Middle frontal gyrus (tissue), 1 donor: Measurements from ENCODE around the gene GPR171.
A peak's percentile ranks its signal among the peaks of the same experiment; 100 is the strongest.
"Not testable (repeated sequence)": the region's sequence is repeated elsewhere in the genome, so short reads cannot be mapped to it uniquely, and the experiment has no call there.

Experiments
- DNase-seq: peaks from one replicate; pipeline ENCODE4 v3.0.0-alpha.2; 2015; ENCODE audit warnings: low spot score; ENCODE audit errors: extremely low spot score

The GPR171 gene, protein sequence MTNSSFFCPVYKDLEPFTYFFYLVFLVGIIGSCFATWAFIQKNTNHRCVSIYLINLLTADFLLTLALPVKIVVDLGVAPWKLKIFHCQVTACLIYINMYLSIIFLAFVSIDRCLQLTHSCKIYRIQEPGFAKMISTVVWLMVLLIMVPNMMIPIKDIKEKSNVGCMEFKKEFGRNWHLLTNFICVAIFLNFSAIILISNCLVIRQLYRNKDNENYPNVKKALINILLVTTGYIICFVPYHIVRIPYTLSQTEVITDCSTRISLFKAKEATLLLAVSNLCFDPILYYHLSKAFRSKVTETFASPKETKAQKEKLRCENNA

GRCh38 chr3:151203051-151203420, at the start of gene GPR171:
GPR171 (minus strand) TSS chr3:151203216; CDS start chr3:151199386, 3,830 bp downstream.
- no peak for DNase-seq

GRCh38 chr3:151248772-151249337, 45.8 kb upstream of the GPR171 start:
- DNase-seq, result no peak

- not testable (repeated sequence) for DNase-seq
These were observed 39.0 kb upstream of the GPR171 start for GRCh38 chr3:151242006-151242405.

DNA sequence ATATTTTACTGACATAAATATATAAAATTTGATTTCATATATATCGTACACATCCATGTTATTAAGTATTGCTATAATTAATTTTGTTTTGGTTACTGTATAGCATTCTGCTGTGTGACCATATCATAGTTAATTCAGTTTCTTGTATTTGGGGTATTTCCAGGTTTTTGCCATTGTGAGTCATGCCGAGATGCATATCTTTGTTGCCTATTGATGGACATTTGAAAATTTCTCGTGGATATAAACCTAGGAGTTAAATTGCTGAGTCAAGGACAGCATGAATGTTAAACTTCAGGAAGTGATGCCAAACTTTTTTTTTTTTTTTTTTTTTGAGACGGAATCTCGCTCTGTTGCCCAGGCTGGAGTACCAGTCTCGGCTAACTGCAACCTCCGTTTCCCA, 33.7 kb upstream of the GPR171 start:
- DNase-seq, result no peak

GRCh38 chr3:151236316-151236715, 33.3 kb upstream of the GPR171 start:
- no peak for DNase-seq

DNA sequence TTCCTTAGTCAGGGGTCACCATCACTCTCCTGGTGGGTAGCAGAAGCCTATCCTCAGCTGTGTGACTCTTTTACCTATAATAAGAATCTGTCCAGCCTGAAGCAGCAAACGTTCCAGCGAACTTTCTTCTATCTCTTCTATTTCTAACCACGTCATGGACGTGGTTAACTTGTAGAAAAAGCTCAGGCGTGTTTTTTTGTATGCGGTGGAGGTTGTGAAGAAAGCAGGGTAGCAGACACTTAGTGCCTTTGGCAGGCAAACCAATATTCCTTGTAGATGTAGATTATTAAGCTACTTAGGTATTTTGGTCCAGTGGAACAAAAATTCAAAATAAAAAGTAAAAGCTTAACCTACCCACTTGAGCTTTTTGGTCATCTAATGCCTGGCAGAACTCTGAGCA, 31.8 kb upstream of the GPR171 start:
- DNase-seq, result no peak

DNA sequence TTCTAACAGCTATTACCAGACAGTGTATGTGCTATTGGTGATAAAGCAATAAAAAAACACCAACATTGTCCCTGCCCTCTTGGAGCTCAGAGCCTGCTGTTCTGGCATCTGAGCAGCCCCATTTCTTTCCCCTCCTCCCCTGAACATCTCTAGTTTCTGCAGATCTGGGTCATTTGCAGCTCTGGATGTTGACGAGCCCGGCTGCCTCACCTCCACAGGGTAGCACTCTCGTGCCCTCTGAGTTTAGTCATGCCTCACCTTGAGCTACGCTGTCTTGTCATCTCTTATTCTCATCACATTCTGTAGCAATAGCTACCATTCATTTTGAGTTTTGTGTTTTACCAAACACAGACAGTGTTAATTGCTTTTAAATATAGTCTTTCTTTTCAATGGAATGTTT, 30.0 kb upstream of the GPR171 start:
- DNase-seq, result no peak

GRCh38 chr3:151232403-151232802, 29.4 kb upstream of the GPR171 start:
- DNase-seq, result not testable (repeated sequence)

GRCh38 chr3:151230646-151231045, 27.6 kb upstream of the GPR171 start:
- DNase-seq, result no peak

DNA sequence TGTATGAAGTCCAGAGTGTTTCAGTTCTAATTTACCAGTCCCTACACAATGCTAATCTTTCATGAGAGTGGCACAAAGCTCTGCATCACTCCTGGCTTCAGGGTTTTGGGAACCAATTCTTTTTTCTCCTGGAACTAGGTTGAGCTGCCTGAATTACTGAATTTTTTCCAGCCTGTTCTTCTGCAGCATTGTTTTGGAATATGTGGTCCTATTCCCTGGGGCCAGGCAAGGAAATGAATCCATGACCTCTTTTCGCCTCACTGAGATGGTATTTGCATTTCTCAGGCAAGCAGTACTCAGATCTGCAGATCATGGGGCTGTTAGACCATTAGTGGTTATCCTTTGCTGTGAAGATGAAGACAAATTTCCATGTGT, 25.6 kb upstream of the GPR171 start:
- DNase-seq, result no peak

DNA sequence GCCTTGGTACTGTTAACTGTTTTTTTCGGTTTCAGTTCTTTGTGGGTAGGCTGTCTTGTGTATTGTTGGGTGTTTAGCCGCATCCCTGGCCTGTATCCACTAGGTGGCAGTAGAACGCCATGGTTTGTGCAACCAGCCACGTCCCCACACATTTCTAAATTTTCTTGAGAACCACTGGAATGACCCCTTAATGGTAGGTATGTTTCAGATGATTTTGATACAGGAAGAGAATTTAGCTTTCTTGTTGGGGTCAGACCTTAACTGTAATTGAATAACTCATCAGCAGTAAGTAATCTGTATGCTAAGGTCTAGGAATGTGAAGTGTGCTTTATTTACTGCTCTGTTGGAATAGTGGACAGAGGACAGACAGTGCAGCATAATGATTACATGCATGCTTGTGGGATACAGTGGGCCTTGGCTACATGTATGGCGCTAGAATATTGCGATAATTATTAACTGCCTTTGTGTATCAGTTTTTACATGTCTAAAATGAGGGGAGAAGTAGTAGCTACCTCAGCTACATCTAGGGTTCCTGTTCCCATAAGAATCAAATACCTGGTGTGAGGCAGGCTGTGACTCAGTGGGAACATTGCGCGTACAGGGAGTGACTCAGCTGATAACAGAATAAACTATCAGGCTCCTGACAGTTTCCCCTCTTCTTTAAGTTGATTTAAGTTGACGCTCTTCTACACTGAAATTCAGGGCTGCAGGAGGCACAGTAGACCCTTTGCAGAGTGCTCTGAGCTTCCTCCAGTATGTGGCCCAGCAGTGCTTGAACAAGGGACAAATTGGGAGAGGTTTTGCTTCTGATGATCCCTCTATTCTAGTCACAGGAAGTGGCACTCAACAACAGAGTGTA, 25.0 kb upstream of the GPR171 start:
- DNase-seq, result peak; percentile 48

DNA sequence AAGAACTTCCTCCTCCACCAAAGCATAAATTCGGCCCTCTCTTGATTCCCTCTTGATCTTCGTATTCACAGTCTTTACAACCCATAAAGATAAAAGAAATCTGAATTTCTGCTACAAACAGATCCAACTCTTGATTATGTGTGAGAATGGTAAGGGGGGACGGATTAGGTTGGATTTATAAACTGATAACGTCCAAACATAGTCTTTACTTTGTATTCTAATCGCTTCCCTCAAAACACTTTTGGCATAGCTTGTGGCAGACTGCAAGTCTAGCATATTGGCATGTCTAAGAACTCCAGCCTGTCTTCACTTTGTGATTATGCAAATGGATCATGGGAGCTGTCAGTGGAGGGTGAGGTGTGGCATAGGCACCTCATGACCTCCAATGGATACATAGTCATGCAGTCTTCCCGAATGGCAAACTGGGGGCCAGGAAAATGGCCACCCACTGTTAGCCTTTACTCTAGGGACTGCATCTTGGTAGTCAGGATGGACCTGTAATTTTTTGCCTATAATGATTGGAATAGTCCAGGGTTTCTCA, 24.3 kb upstream of the GPR171 start:
- no peak for DNase-seq

- no peak for DNase-seq
These were observed 23.8 kb upstream of the GPR171 start for GRCh38 chr3:151226825-151227224.

- no peak for DNase-seq
These were observed 23.1 kb upstream of the GPR171 start for GRCh38 chr3:151226088-151226563.

- no peak for DNase-seq
These were observed 22.3 kb upstream of the GPR171 start for GRCh38 chr3:151225040-151225975.

DNA sequence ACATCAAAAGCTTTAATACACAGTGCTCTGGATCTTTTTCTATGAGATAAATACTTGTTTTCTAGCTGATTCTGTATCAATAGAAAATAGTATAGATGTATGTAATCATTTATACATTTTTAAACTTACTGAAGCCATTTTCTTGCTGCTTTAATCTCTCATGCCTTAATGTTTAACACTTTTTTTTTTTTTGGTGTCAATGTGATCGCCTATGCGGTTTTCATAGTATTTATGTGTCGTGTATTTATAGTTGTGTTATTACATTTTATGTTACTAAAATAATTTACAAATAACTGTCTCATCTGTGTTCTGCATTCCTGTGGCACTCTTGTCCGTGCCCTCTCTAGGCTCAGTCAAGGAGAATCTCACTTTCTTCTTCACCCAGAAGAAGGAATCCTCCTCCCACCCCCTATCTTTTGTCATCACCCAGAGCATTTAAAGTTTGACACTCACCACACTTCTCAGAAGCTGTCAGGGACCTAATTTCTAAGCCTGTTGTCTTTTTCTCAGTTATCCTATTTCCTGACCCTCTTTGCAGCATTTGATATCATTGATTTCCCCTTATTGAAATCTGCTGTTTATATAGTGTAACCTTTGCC, 21.4 kb upstream of the GPR171 start:
- no peak for DNase-seq

DNA sequence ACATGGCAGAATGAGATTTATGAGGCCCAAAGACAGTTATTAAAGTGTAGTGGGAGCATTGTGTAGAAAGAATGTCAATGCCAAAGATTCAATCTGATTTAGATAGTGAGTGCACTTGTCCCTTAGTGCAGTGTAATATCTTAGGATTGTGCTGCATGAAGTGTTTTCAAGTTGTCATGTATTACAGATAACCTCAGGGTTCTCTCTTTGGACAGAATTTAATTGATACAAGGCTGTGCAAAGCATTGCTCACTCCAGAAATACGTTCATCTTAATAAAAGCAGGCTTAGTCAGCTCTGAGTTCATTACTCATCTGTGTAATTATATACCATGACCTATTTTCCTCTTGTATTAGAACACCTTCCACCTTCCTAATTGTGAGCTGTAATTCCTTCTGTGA, 16.0 kb upstream of the GPR171 start:
- no peak for DNase-seq

- DNase-seq, result no peak
These were observed 15.1 kb upstream of the GPR171 start for GRCh38 chr3:151218136-151218535.

DNA sequence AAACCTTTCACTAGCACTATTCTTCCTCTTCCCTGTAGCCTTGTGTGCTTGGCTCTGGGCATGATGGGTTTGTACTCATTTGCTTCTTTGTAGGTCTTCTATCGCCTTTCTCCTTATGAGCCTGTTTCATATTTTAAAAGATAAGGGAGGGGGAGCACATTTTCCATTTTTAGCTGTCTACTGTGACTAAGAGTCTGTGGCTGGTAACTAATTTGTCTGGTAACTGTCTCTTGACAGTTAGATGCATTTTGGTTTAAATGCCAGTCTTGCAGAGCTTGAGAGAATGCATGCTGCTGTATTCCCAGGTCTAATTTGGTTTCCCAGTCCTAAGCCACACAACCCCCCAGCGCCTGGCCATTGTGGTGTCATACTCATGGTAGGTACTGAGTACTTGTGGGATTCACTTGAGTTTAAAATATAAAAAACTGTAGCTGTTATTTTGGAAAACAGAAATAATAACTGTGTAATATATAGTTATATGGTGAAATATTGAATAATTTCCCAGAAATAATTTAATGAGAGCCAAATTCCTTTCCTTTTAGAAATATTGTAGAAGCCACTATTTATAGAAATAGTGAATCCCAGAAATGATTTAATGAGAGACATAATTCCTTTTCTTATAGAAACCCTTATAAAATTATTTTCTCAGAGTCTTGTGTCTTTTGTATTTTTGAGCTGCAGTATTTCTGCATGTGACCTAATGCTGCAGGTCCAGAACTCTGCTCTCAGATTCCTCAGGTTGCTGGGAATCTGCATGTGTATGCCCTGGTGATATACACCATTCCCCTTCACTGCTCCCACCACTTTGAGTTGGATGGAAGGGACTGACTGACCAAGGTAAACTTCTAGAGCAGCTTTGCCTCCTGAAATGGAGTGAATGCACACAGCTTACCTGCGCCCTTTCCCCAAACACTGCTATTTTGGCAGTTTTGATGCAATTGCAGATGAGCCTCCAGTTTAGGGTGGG, 13.9 kb upstream of the GPR171 start:
- DNase-seq, result no peak
